ENCODE measurements around the gene NUDT5.
"Not testable (repeated sequence)": the region's sequence is repeated elsewhere in the genome, so short reads cannot be mapped to it uniquely, and the experiment has no call there.

DNA sequence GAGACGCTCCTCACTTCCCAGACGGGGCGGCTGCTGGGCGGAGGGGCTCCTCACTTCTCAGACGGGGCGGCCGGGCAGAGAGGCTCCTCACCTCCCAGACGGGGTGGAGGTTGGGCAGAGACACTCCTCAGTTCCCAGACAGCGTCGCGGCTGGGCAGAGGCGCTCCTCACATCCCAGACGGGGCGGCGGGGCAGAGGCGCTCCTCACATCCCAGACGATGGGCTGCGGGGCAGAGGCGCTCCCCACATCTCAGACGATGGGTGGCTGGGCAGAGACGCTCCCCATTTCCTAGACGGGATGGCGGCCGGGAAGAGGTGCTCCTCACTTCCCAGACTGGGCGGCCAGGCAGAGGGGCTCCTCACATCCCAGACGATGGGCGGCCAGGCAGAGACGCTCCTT is 30.7 kb upstream of the NUDT5 start:
- TF ChIP-seq, protein P1, sequence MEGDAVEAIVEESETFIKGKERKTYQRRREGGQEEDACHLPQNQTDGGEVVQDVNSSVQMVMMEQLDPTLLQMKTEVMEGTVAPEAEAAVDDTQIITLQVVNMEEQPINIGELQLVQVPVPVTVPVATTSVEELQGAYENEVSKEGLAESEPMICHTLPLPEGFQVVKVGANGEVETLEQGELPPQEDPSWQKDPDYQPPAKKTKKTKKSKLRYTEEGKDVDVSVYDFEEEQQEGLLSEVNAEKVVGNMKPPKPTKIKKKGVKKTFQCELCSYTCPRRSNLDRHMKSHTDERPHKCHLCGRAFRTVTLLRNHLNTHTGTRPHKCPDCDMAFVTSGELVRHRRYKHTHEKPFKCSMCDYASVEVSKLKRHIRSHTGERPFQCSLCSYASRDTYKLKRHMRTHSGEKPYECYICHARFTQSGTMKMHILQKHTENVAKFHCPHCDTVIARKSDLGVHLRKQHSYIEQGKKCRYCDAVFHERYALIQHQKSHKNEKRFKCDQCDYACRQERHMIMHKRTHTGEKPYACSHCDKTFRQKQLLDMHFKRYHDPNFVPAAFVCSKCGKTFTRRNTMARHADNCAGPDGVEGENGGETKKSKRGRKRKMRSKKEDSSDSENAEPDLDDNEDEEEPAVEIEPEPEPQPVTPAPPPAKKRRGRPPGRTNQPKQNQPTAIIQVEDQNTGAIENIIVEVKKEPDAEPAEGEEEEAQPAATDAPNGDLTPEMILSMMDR (IDR thresholded peaks at IDR 0.05), result not testable (repeated sequence)
- not testable (repeated sequence) for TF ChIP-seq POLR2A (IDR thresholded peaks at IDR 0.05); POLR2AphosphoS5 (IDR thresholded peaks at IDR 0.05; ENCODE audit: insufficient read depth in 1 of 2, low read depth in 1 of 2)

Data from vagina (tissue), 2 donors.